Hepatocyte (in vitro differentiated cells): ENCODE data around the gene SPRY4.

ENCODE experiments used
- EZH2 ChIP-seq: fragments of 200-600 bp; sonication (generic); IDR thresholded peaks from 2 replicates; pipeline ENCODE4 v1.6.1; 2016; ENCODE audit warnings: antibody characterized with exemption, mild to moderate bottlenecking, borderline replicate concordance
- TF ChIP-seq, protein P1 (sequence below): fragments of 200-600 bp; sonication (generic); IDR thresholded peaks from 2 replicates; pipeline ENCODE4 v1.5.1; 2016; ENCODE audit warnings: antibody characterized with exemption, mild to moderate bottlenecking; ENCODE audit not compliant: poor library complexity

- TF ChIP-seq, protein P1, sequence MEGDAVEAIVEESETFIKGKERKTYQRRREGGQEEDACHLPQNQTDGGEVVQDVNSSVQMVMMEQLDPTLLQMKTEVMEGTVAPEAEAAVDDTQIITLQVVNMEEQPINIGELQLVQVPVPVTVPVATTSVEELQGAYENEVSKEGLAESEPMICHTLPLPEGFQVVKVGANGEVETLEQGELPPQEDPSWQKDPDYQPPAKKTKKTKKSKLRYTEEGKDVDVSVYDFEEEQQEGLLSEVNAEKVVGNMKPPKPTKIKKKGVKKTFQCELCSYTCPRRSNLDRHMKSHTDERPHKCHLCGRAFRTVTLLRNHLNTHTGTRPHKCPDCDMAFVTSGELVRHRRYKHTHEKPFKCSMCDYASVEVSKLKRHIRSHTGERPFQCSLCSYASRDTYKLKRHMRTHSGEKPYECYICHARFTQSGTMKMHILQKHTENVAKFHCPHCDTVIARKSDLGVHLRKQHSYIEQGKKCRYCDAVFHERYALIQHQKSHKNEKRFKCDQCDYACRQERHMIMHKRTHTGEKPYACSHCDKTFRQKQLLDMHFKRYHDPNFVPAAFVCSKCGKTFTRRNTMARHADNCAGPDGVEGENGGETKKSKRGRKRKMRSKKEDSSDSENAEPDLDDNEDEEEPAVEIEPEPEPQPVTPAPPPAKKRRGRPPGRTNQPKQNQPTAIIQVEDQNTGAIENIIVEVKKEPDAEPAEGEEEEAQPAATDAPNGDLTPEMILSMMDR = no peak
- TF ChIP-seq EZH2 = no peak
Observed at GRCh38 chr5:142295960-142296860, 28.6 kb downstream of the SPRY4 start.
